CD4-positive, alpha-beta memory T cell (primary cell): Measurements from ENCODE around the gene MAD1L1. TPM values are rescaled to one million over a fixed set of nuclear protein-coding genes. Genes with fewer than 3 reads are reported as not detected.

Experiments used
- CTCF ChIA-PET: fragments of 350-600 bp; sonication (Branson Sonifier 250); formaldehyde crosslinking; loops from one replicate; lab custom pipeline; 2021; ENCODE audit warnings: inconsistent platforms; ENCODE audit not compliant: partially characterized antibody; lab: Charles Lee
- POLR2A ChIA-PET: fragments of 350-600 bp; sonication (Branson Sonifier 250); formaldehyde crosslinking; loops from one replicate; lab custom pipeline; 2021; ENCODE audit not compliant: partially characterized antibody; lab: Charles Lee
- DNase-seq, 5 donors: peaks; one replicate each; pipeline versions ENCODE4 v3.0.0 to v3.0.0-alpha.2; 2020 to 2022; ENCODE audit warnings: mixed read lengths in 1 of 5
- H3K27ac ChIP-seq: one replicate; pipeline ENCODE4 v1.7.0; 2013; ENCODE audit warnings: low read depth, low read length
- H3K27me3 ChIP-seq: 2 replicates; pipeline ENCODE4 v1.7.0; 2013; ENCODE audit warnings: mild to moderate bottlenecking, low read length, moderate library complexity; ENCODE audit not compliant: insufficient read depth
- H3K36me3 ChIP-seq: 2 replicates; pipeline ENCODE4 v1.7.0; 2013; ENCODE audit warnings: mild to moderate bottlenecking, low read length, moderate library complexity; ENCODE audit not compliant: insufficient read depth
- H3K4me1 ChIP-seq: 2 replicates; pipeline ENCODE4 v1.7.0; 2013; ENCODE audit warnings: mild to moderate bottlenecking, low read length, moderate library complexity; ENCODE audit not compliant: insufficient read depth
- H3K4me3 ChIP-seq, 2 donors: one replicate each; pipeline ENCODE4 v1.7.0; 2013; ENCODE audit warnings: low read length in 2 of 2, mild to moderate bottlenecking in 1 of 2
- H3K9me3 ChIP-seq, 2 donors: one replicate each; pipeline ENCODE4 v1.7.0; 2013; ENCODE audit warnings: low read length in 2 of 2, control low read depth in 1 of 2; ENCODE audit not compliant: control insufficient read depth in 1 of 2
- H3K27ac Mint-ChIP-seq, 7 donors: one replicate each; pipeline ENCODE4 v1.8.0; 2020 to 2021; ENCODE audit warnings: mixed read lengths in 7 of 7, mild to moderate bottlenecking in 6 of 7, inconsistent platforms in 3 of 7, moderate library complexity in 3 of 7
- H3K27me3 Mint-ChIP-seq, 2 donors: one replicate each; pipeline ENCODE4 v1.8.0; 2020 to 2021; ENCODE audit warnings: mixed read lengths in 2 of 2
- H3K36me3 Mint-ChIP-seq, 2 donors: one replicate each; pipeline ENCODE4 v1.8.0; 2020 to 2021; ENCODE audit warnings: mixed read lengths in 2 of 2, inconsistent platforms in 1 of 2, mild to moderate bottlenecking in 1 of 2
- H3K4me1 Mint-ChIP-seq, 4 donors: one replicate each; pipeline ENCODE4 v1.8.0; 2020 to 2021; ENCODE audit warnings: mixed read lengths in 4 of 4, mild to moderate bottlenecking in 1 of 4
- H3K4me3 Mint-ChIP-seq, 8 donors: one replicate each; pipeline ENCODE4 v1.8.0; 2020 to 2021; ENCODE audit warnings: mixed read lengths in 8 of 8, mild to moderate bottlenecking in 7 of 8, moderate library complexity in 6 of 8, inconsistent platforms in 3 of 8
- H3K9me3 Mint-ChIP-seq, 8 donors: one replicate each; pipeline ENCODE4 v1.8.0; 2020 to 2021; ENCODE audit warnings: mixed read lengths in 8 of 8, mild to moderate bottlenecking in 5 of 8, inconsistent platforms in 3 of 8, moderate library complexity in 1 of 8
- intact Hi-C: fragments of 100-400 bp; cut with micrococcal nuclease; formaldehyde crosslinking; loops from one replicate; pipeline ENCODE4 v1.15.1; 2023
- polyA plus RNA-seq, 2 donors: library from polyadenylated mRNA; unstranded; fragments of 300-500 nt; fragmentation: Illumina TruSeq; gene quantifications; one replicate each; pipeline ENCODE4 v1.2.3, GENCODE V29; 2021
- total RNA-seq, 2 experiments: library from RNA; stranded (reverse); gene quantifications; one replicate each; pipeline ENCODE4 v1.2.3, GENCODE V29; 2021

MAD1L1 gene
- total and polyA plus RNA-seq, 4 experiments from 2014 or later: 89.9 to 132 (median 110) TPM

DNA sequence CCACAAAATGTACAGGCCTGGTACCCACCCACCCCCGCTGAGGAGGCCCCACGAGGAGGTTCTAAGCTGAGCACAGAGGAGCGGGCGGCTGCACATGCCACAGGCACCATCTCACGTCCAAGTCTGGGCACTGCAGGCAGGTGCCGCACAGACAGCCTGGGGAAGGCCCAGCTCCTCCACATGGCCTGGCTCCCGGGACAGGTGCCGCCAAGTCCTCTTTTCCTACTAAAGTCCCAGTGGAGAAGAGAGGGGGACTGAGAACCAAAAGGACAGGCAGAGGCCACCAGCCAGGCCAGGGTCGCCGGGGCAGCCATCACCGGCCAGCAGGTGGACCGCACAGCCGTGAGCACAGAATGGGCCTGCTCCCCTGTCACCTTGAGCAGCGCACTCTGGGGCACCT lies 91.1 kb downstream of the MAD1L1 start:
- no peaks in the 10 kb centered on the region for H3K9me3 Mint-ChIP-seq
- H3K27ac Mint-ChIP-seq: no peak overlapping the region
- ChIA-PET POLR2A (no interaction called here), CTCF (no interaction called here)
- no peak overlapping the region for H3K4me3 Mint-ChIP-seq
- H3K27me3 ChIP-seq: no peaks in the 10 kb centered on the region
- no peaks in the 10 kb centered on the region for H3K9me3 ChIP-seq
- H3K27ac ChIP-seq: no peak overlapping the region
- DNase-seq: no peak
- H3K4me3 ChIP-seq: no peak overlapping the region
- peaks cover 8% of the 10 kb centered on the region for H3K4me1 ChIP-seq
- intact Hi-C loops: no loop called here
- H3K36me3 Mint-ChIP-seq: peaks cover 23 to 29% of the 10 kb centered on the region in 2 donors
- no peaks in the 10 kb centered on the region for H3K27me3 Mint-ChIP-seq
- H3K4me1 Mint-ChIP-seq: peaks cover 4 to 9% (median 5%) of the 10 kb centered on the region in 4 donors
- H3K36me3 ChIP-seq: peaks cover 4% of the 10 kb centered on the region

DNA sequence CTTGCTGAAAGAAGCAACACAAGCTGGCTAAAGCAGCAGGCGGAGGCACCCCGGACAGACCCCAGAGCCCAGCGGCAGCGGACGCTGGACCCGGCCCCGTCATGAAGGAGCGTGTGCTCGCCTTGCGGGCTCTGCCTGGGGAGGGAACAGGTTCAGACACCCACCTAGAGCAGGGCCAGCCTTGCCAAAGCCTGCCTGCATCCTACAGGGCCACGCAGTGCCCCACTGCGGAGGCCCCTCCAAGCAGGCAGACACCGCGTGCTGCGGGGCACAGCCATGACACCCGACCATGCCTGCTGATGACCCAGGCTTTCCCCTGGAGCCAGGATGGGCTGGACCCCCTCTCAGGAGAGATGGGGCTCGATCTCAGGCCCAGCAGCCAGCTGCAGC lies 91.7 kb downstream of the MAD1L1 start:
- Mint-ChIP-seq H3K27ac (no peak overlapping the region), H3K27me3 (no peaks in the 10 kb centered on the region), H3K4me1 (peaks cover 4 to 9% (median 5%) of the 10 kb centered on the region in 4 donors), H3K36me3 (peaks cover 20 to 29% of the 10 kb centered on the region in 2 donors), H3K9me3 (no peaks in the 10 kb centered on the region), H3K4me3 (no peak overlapping the region)
- intact Hi-C loops: no loop called here
- Histone ChIP-seq H3K9me3 (no peaks in the 10 kb centered on the region), H3K4me1 (peaks cover 8% of the 10 kb centered on the region), H3K36me3 (peaks cover 4% of the 10 kb centered on the region), H3K4me3 (no peak overlapping the region), H3K27ac (no peak overlapping the region), H3K27me3 (no peaks in the 10 kb centered on the region)
- ChIA-PET POLR2A (no interaction called here), CTCF (no interaction called here)
- no peak for DNase-seq

DNA sequence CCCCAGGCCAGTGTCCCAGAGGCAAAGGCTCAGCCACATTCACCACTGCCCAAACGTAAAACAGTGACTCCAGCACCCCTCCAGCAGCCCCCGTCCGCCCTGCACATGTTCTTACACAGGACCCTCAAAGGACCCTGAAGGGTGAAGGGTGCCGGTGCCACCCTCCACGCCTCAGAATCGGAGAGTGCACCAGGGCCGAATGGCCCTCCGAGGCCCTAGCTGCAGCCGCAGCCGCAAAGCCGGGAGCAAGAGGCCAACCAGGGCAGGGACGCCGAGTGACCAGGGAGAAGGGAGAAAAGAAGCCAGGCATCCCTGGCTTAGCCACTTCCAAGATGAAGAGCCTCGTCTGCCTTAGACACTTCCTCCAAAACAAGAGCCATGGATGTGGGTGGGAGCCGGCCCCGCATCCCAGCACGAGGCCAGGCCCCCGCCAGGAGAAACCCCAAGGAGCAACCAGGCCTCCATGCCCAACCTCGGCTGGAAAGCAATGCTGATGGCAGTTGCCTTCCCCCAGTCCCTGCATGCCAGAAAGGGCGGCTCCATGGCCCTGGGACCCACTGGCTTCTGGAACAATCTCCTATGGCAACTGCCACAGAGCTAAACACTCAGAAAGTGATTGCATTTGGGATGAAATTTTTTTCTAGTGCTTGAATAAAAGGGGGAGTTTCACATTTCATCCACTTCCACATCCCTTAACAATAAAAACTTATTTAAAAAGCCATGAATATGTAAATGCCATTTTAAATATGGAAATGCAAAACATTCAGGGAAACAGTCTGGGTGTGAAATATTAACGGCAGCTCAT lies 92.3 kb downstream of the MAD1L1 start:
- Mint-ChIP-seq H3K4me1 (peaks cover 4 to 9% (median 5%) of the 10 kb centered on the region in 4 donors), H3K9me3 (no peaks in the 10 kb centered on the region), H3K4me3 (no peak overlapping the region), H3K27ac (no peak overlapping the region), H3K27me3 (no peaks in the 10 kb centered on the region), H3K36me3 (peaks cover 19 to 28% of the 10 kb centered on the region in 2 donors)
- ChIA-PET CTCF (no interaction called here), POLR2A (no interaction called here)
- H3K4me3 ChIP-seq: no peak overlapping the region
- no peaks in the 10 kb centered on the region for H3K27me3 ChIP-seq
- peaks cover under 1% of the 10 kb centered on the region for H3K36me3 ChIP-seq
- intact Hi-C loops: no loop called here
- H3K27ac ChIP-seq: no peak overlapping the region
- peaks cover 8% of the 10 kb centered on the region for H3K4me1 ChIP-seq
- DNase-seq: no peak
- no peaks in the 10 kb centered on the region for H3K9me3 ChIP-seq

DNA sequence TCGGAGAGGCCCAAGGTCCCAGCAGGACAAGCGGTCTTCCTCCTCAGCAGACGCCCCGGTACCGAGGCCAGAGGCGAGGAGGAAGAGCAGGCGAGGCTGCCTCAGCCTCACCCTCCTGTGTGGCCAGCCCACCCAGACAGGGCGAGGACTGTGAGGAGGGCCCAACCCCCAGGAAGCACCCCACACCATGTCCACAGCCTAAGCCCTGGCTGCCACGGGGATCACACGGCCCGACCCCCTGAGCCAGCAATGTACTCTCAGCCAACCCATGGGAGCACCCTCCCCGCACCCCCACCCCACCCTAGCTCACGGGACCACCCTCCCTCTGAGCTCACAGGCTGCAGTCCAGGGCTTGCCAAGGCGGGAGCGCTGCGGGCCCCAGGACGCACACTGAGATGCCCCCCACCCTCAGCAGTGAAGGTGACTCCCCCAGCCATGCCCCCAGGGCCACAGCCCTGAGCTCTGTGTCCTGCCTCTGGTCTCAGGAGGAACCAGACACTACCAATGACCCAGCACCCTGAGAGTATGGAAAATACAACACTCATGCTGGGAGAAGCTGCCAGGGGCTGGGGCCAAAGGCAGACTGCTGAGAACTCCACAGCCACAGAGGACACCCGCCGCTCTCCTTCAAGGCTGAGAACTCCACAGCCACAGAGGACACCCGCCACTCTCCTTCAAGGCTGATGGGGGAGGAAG lies 93.6 kb downstream of the MAD1L1 start:
- peaks cover 0 to 2% (median 0%) of the 10 kb centered on the region in 8 donors for H3K9me3 Mint-ChIP-seq
- Histone ChIP-seq H3K9me3 (no peaks in the 10 kb centered on the region), H3K27ac (no peak overlapping the region), H3K4me1 (peaks cover 8% of the 10 kb centered on the region), H3K27me3 (no peaks in the 10 kb centered on the region), H3K36me3 (no peaks in the 10 kb centered on the region), H3K4me3 (no peak overlapping the region)
- intact Hi-C loops: no loop called here
- peaks cover 16 to 23% of the 10 kb centered on the region in 2 donors for H3K36me3 Mint-ChIP-seq
- ChIA-PET CTCF (no interaction called here), POLR2A (no interaction called here)
- no peak overlapping the region for H3K4me3 Mint-ChIP-seq
- peaks cover 4 to 9% (median 6%) of the 10 kb centered on the region in 4 donors for H3K4me1 Mint-ChIP-seq
- no peak overlapping the region for H3K27ac Mint-ChIP-seq
- H3K27me3 Mint-ChIP-seq: no peaks in the 10 kb centered on the region
- no peak for DNase-seq

DNA sequence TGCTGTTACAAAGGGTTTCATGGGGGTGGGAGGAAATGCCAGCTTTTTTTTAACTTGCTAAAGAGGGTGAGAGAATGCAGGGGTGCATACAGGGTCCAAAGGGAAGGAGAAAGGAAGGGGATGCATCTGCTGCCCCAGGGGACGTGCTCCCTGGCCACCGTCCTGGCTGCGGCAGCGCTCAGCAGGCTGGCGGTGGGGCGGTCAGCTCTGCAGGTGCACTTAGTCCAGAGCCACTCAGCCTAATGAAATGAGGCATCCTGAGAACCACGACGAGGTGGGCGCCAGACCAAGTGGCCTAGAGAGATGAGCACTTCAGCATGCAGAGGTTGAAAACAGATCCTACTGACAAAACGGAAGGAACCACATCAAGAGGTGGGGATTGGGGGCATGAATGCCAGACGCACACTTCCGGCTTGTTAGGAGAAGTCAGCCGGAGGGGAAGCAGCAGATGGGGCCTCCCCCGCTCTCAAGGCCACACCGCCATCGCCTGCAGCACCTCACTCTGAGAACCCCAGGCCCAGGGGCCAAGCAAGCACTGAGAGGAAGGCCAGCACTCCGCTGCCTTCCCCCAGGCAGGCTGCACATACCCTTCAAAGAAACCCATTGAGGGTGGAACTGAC lies 94.5 kb downstream of the MAD1L1 start:
- Mint-ChIP-seq H3K27ac (peak overlapping the region in 4 of 7 donors; percentile 47 to 77 (median 58)), H3K9me3 (peaks cover 0 to 2% (median 0%) of the 10 kb centered on the region in 8 donors)
- CTCF ChIA-PET: no interaction called here

DNA sequence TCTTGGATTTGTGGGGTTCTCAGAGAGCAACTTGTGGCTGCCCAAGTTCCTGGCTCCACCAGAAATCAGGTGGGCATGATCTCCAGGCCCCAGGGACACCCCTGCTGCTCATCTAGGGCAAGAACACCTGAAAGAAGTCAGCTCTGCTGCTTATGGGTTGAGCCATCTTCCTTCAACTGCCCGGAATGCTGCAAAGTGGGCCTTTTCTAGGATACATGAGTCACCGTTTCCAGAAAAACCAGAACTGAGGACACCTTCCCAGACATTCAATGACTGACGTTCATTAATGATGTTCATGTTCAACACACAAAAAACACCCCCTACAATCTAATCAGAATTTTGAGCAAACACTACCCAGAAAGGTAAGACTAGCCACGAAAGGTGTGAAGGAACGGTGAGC lies 98.0 kb downstream of the MAD1L1 start:
- H3K27ac Mint-ChIP-seq: no peak overlapping the region
- POLR2A ChIA-PET: no interaction called here
- intact Hi-C loops: no loop called here
- peaks cover 0 to 2% (median 0%) of the 10 kb centered on the region in 8 donors for H3K9me3 Mint-ChIP-seq
- no peak overlapping the region for H3K4me3 Mint-ChIP-seq
- no peaks in the 10 kb centered on the region for H3K36me3 ChIP-seq
- H3K4me3 ChIP-seq: no peak overlapping the region
- H3K9me3 ChIP-seq: no peaks in the 10 kb centered on the region
- no peaks in the 10 kb centered on the region for H3K27me3 ChIP-seq
- H3K27me3 Mint-ChIP-seq: no peaks in the 10 kb centered on the region
- H3K27ac ChIP-seq: no peak overlapping the region
- peaks cover 8% of the 10 kb centered on the region for H3K4me1 ChIP-seq
- CTCF ChIA-PET: no interaction called here
- peaks cover 4 to 9% (median 5%) of the 10 kb centered on the region in 4 donors for H3K4me1 Mint-ChIP-seq
- peaks cover 12 to 16% of the 10 kb centered on the region in 2 donors for H3K36me3 Mint-ChIP-seq
- DNase-seq: no peak

More for the DNA sequence above, 94.5 kb downstream of the MAD1L1 start:
- Histone ChIP-seq H3K27me3 (no peaks in the 10 kb centered on the region), H3K4me1 (peaks cover 8% of the 10 kb centered on the region), H3K9me3 (no peaks in the 10 kb centered on the region), H3K4me3 (no peak overlapping the region), H3K36me3 (no peaks in the 10 kb centered on the region), H3K27ac (no peak overlapping the region)
- peaks cover 17 to 19% of the 10 kb centered on the region in 2 donors for H3K36me3 Mint-ChIP-seq
- peak overlapping the region in 4 of 8 donors; percentile 36 to 54 (median 50) for H3K4me3 Mint-ChIP-seq
- no peaks in the 10 kb centered on the region for H3K27me3 Mint-ChIP-seq
- intact Hi-C loops: no loop called here
- H3K4me1 Mint-ChIP-seq: peaks cover 4 to 9% (median 6%) of the 10 kb centered on the region in 4 donors
- POLR2A ChIA-PET: no interaction called here
- DNase-seq: peak in 4 of 5 donors; percentile 25 to 47 (median 33)

DNA sequence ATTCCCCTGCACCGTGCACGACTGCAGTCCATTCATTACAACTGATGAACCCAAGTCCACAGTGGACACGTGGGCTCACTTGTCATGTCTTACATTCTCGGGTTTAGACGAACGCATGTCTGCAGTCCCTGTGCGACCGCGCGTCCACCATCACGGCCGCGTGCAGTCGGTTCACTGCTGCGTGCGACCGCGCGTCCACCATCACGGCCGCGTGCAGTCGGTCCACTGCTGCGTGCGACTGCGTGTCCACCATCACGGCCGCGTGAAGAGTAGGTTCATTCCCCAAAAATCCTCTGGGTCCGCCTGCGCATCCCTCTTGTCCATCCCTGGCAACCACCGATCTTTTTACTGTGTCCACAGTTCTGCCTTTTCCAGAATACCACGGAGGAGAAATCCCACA lies 100.5 kb downstream of the MAD1L1 start:
- Histone ChIP-seq H3K4me3 (no peak overlapping the region), H3K36me3 (no peaks in the 10 kb centered on the region), H3K27me3 (no peaks in the 10 kb centered on the region), H3K4me1 (no peaks in the 10 kb centered on the region), H3K27ac (no peak overlapping the region), H3K9me3 (no peaks in the 10 kb centered on the region)
- Mint-ChIP-seq H3K4me3 (no peak overlapping the region), H3K9me3 (peaks cover 0 to 2% (median 0%) of the 10 kb centered on the region in 8 donors), H3K27me3 (no peaks in the 10 kb centered on the region), H3K27ac (no peak overlapping the region), H3K36me3 (peaks cover 12 to 16% of the 10 kb centered on the region in 2 donors), H3K4me1 (peaks cover 0 to 2% (median 0%) of the 10 kb centered on the region in 4 donors)
- ChIA-PET CTCF (no interaction called here), POLR2A (no interaction called here)
- no peak for DNase-seq
- intact Hi-C loops: no loop called here
